HEK293T (cell line): ENCODE results near the gene TUBA3E.
"Not testable (repeated sequence)": the region's sequence is repeated elsewhere in the genome, so short reads cannot be mapped to it uniquely, and the experiment has no call there.

Experiments used
- CTCF ChIA-PET: fragments of 350-600 bp; formaldehyde crosslinking; extraction: SDS; loops from one replicate; lab custom pipeline; 2021; ENCODE audit warnings: antibody characterized with exemption, inconsistent platforms; lab: Yijun Ruan, JAX
- POLR2A ChIA-PET: fragments of 350-600 bp; formaldehyde crosslinking; extraction: SDS; loops from one replicate; lab custom pipeline; 2020; ENCODE audit warnings: antibody characterized with exemption, inconsistent platforms; lab: Yijun Ruan, JAX
- DNase-seq: peaks from one replicate; pipeline ENCODE4 v3.0.0; 2012; ENCODE audit warnings: mixed read lengths; ENCODE audit errors: extremely low spot score
- ARNT ChIP-seq: fragments of 450-650 bp; IDR thresholded peaks from 2 replicates; pipeline ENCODE4 v1.6.1; 2017; ENCODE audit warnings: mild to moderate bottlenecking
- BHLHE40 ChIP-seq: fragments of 450-650 bp; IDR thresholded peaks from 2 replicates; pipeline ENCODE4 v1.6.1; 2016; ENCODE audit warnings: mild to moderate bottlenecking, moderate library complexity, borderline replicate concordance
- CTBP1 ChIP-seq: fragments of 450-650 bp; IDR thresholded peaks from 2 replicates; pipeline ENCODE4 v1.6.1; 2016; ENCODE audit warnings: borderline replicate concordance
- ELF4 ChIP-seq: fragments of 450-650 bp; IDR thresholded peaks from 2 replicates; pipeline ENCODE4 v1.6.1; 2017; ENCODE audit warnings: antibody characterized with exemption
- FOXA1 ChIP-seq: fragments of 450-650 bp; IDR thresholded peaks from 2 replicates; pipeline ENCODE4 v1.6.1; 2016; ENCODE audit warnings: mild to moderate bottlenecking
- FOXK2 ChIP-seq: fragments of 450-650 bp; IDR thresholded peaks from 2 replicates; pipeline ENCODE4 v1.6.1; 2016; ENCODE audit warnings: mild to moderate bottlenecking
- FOXM1 ChIP-seq: fragments of 450-650 bp; IDR thresholded peaks from 2 replicates; pipeline ENCODE4 v1.6.1; 2017; ENCODE audit warnings: mild to moderate bottlenecking, borderline replicate concordance
- HDGF ChIP-seq: fragments of 450-650 bp; IDR thresholded peaks from 2 replicates; pipeline ENCODE4 v1.6.1; 2017; ENCODE audit warnings: antibody characterized with exemption, borderline replicate concordance
- L3MBTL2 ChIP-seq: fragments of 450-650 bp; conservative IDR thresholded peaks from 2 replicates; pipeline ENCODE4 v1.6.1; 2016; ENCODE audit warnings: mild to moderate bottlenecking
- LEF1 ChIP-seq: fragments of 450-650 bp; IDR thresholded peaks from 2 replicates; pipeline ENCODE4 v1.6.1; 2017; ENCODE audit warnings: mild to moderate bottlenecking, borderline replicate concordance
- NFRKB ChIP-seq: fragments of 450-650 bp; IDR thresholded peaks from 2 replicates; pipeline ENCODE4 v1.6.1; 2016; ENCODE audit warnings: mild to moderate bottlenecking, moderate library complexity
- SP1 ChIP-seq: fragments of 450-650 bp; IDR thresholded peaks from 2 replicates; pipeline ENCODE4 v1.6.1; 2017
- SUZ12 ChIP-seq: fragments of 450-650 bp; IDR thresholded peaks from 2 replicates; pipeline ENCODE4 v1.6.1; 2016; ENCODE audit warnings: mild to moderate bottlenecking
- TARDBP ChIP-seq: fragments of 450-650 bp; IDR thresholded peaks from 2 replicates; pipeline ENCODE4 v1.6.1; 2016
- ZNF384 ChIP-seq: fragments of 450-650 bp; IDR thresholded peaks from 2 replicates; pipeline ENCODE4 v1.6.1; 2016
- TF ChIP-seq, protein P1 (sequence below): fragments of 450-650 bp; IDR thresholded peaks from 2 replicates; pipeline ENCODE4 v1.6.1; 2016

Gene TUBA3E

GRCh38 chr2:130158631-130159030 is 39.6 kb downstream of the TUBA3E start:
- no peak for DNase-seq
- ChIA-PET CTCF (no interaction called here), POLR2A (interaction anchor here (1.0 kb wide), 1 partner anchor 184 kb away, joined by 3 read pairs; the partner anchor contains the start of gene IMP4)
- no peak for TF ChIP-seq CTBP1
- TF ChIP-seq NFRKB = no peak
- no peak for TF ChIP-seq FOXK2
- no peak for TF ChIP-seq FOXA1
- TF ChIP-seq TARDBP = no peak
- TF ChIP-seq HDGF = no peak
- TF ChIP-seq L3MBTL2 = no peak
- TF ChIP-seq SP1 = no peak
- TF ChIP-seq FOXM1 = no peak
- no peak for TF ChIP-seq ZNF384
- TF ChIP-seq LEF1 = no peak
- TF ChIP-seq ELF4 = no peak
- TF ChIP-seq BHLHE40 = no peak
- TF ChIP-seq ARNT = no peak
- TF ChIP-seq, protein P1, sequence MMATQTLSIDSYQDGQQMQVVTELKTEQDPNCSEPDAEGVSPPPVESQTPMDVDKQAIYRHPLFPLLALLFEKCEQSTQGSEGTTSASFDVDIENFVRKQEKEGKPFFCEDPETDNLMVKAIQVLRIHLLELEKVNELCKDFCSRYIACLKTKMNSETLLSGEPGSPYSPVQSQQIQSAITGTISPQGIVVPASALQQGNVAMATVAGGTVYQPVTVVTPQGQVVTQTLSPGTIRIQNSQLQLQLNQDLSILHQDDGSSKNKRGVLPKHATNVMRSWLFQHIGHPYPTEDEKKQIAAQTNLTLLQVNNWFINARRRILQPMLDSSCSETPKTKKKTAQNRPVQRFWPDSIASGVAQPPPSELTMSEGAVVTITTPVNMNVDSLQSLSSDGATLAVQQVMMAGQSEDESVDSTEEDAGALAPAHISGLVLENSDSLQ = no peak
- no peak for TF ChIP-seq SUZ12

DNA sequence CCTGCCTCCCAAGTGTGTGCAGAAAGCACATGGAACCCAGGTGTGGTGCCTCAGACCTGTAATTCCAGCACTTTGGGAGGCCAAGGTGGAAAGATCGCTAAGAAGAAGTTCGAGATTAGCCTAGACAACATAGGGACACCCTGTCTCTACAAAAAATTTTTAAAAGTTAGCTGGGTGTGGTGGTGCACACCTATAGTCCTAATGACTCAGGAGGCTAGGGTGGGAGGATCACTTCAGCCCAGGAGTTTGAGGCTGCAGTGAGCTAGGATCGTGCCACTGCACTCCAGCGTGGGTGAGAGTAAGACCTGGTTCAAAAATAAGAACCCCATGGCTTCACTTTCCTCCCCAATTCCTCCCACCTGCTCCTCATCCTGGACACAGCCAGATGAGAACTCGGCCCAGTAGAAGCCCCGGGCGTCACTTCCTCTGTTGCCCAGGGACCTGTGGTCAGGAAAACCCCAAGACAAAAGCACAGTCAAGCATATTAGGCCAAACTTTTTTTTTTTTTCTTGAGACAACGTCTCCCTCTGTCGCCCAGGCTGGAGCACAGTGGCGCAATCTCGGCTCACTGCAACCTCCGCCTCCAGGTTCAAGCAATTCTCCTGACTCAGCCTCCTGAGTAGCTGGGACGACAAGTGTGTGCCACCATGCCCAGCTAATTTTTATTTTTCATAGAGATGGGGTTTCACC is 40.3 kb downstream of the TUBA3E start:
- DNase-seq, POLR2A ChIA-PET, CTCF ChIA-PET: not testable (repeated sequence)

- DNase-seq, POLR2A ChIA-PET, CTCF ChIA-PET: not testable (repeated sequence)
Observed at GRCh38 chr2:130157354-130157753, 40.9 kb downstream of the TUBA3E start.

DNA sequence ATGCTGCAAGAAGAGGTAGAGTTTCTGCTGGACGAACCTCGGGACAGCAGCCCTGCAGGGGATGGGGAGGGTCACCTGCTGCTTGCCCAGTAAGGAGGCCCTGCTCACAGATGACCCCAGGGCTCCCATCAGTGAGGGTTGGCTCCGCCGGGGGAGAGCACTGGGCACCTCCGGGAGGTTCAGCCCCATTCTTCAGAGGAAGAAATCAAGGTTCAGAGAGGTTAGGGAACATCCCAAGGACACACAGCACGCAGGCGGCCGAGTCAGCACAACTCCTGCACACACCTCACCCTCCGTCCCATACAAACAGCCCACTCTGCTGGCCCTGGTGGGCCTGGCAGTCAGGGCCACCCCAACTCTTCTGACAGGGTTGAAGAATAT is 41.6 kb downstream of the TUBA3E start:
- ChIA-PET POLR2A (no interaction called here), CTCF (no interaction called here)
- TF ChIP-seq ELF4 (no peak), FOXA1 (no peak), FOXK2 (no peak), BHLHE40 (no peak), TARDBP (no peak), FOXM1 (no peak)
- no peak for DNase-seq

DNA sequence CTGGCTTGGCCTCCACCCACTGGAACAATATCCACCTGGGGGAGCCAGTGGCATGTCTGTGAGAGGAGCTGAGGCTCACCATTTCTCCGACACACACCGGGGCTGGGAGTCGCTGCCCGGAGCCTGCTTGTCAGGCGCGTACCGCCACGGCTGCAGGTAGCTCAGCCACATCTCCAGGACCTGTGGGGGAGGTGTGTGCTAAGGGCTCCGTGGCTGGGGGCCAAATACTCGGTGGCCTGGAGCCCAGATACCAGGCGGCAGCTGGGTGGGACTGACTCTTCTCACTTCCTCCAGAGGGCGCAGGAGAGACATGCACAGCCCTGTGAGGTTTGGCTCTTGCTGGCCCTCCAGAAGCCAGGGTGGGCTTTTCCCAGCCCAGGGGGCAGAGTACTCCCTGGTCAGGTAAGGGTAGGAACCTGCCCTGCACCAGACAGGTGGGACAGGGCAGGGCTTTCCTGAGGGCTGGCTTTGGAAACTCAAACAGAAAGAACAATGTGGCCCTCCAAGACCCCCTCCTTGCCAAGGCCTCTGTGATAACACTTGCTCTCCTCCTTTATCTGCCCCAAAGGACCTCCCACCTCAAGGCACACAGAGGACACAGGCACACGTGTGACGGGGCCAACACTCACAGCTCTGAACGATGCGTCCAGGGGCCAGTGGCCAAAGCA is 42.1 kb downstream of the TUBA3E start:
- POLR2A ChIA-PET, CTCF ChIA-PET: not testable (repeated sequence)
- peak; percentile 38 for DNase-seq

GRCh38 chr2:130154773-130155765 is 43.2 kb downstream of the TUBA3E start:
- POLR2A ChIA-PET = no interaction called here

GRCh38 chr2:130154423-130154770 is 43.8 kb downstream of the TUBA3E start:
- CTCF ChIA-PET, POLR2A ChIA-PET: not testable (repeated sequence)

More at GRCh38 chr2:130154773-130155765, 43.2 kb downstream of the TUBA3E start:
- CTCF ChIA-PET = no interaction called here
- DNase-seq = no peak
- no peak for TF ChIP-seq SUZ12
- no peak for TF ChIP-seq BHLHE40
- TF ChIP-seq ELF4 = no peak
- TF ChIP-seq FOXA1 = no peak
- no peak for TF ChIP-seq LEF1
- no peak for TF ChIP-seq SP1
- no peak for TF ChIP-seq L3MBTL2
- TF ChIP-seq, protein P1 = no peak

DNA sequence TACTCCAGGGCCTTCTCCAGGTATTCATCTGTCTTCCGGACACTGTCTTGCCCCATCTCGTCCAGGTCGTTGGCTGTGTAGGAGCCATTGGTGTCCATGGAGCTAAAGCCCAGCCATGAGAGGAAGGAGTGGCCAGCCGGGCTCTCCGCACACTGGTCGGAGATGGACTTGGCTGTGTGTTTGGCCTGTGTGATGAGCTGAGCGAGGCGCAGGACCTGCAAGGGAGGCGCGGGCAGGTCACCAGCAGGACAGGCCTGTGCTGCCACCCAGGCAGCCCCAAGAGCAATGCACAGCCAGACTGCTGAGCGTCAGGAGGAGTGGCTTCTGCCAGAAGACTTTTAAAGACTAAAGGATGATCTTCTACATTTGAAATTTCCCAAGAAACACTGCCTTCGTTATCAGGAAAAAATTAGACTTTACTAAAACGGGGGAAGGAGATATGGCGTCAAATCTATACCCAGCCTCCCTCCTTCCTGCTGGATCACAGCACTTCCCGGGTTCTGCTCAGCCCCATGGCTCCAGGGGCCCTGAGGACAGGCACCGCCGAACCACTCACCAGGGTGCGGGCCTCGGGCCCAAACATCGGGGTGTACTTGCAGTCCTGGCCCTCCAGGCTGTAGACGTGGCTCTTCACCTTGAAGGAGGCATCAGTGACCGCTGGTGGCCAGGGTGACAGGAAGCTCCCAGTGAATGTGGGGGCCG is 44.4 kb downstream of the TUBA3E start:
- CTCF ChIA-PET = interaction anchor here (0.6 kb wide), 1 partner anchor 179 kb away, joined by 3 read pairs; no protein-coding TSS in a partner anchor
- DNase-seq, POLR2A ChIA-PET: not testable (repeated sequence)

More at GRCh38 chr2:130154423-130154770, 43.8 kb downstream of the TUBA3E start:
- not testable (repeated sequence) for DNase-seq
